ENCODE results near the gene CSNK1E. TPM values are rescaled to one million over a fixed set of nuclear protein-coding genes. Genes with fewer than 3 reads are reported as not detected.
A peak's percentile ranks its signal among the peaks of the same experiment; 100 is the strongest.

The CSNK1E gene
- total RNA-seq, 2 experiments from 2014 or later = 105 to 108 TPM

GRCh38 chr22:38282397-38282796, 34.8 kb downstream of the CSNK1E start:
- intact Hi-C loops (cut with micrococcal nuclease) = no loop called here
- H3K27me3 Mint-ChIP-seq (ENCODE audit: low read depth) = no peaks in the 10 kb centered on the region
- H3K4me1 Mint-ChIP-seq (ENCODE audit: low read depth) = no peaks in the 10 kb centered on the region
- no peak overlapping the region for H3K27ac Mint-ChIP-seq
- CTCF ChIA-PET = no interaction called here
- no peak for DNase-seq
- peaks cover 4% of the 10 kb centered on the region for H3K36me3 Mint-ChIP-seq (ENCODE audit: low read depth)
- no peaks in the 10 kb centered on the region for H3K9me3 Mint-ChIP-seq
- H3K4me3 Mint-ChIP-seq = no peak overlapping the region

GRCh38 chr22:38276166-38276565, 41.1 kb downstream of the CSNK1E start:
- CTCF ChIA-PET = interaction anchor here (0.5 kb wide), 1 partner anchor 95 kb away, joined by 3 read pairs; no protein-coding TSS in a partner anchor
- Mint-ChIP-seq H3K27me3 (ENCODE audit: low read depth) (no peaks in the 10 kb centered on the region), H3K4me3 (no peak overlapping the region), H3K27ac (no peak overlapping the region), H3K36me3 (ENCODE audit: low read depth) (no peaks in the 10 kb centered on the region), H3K9me3 (no peaks in the 10 kb centered on the region), H3K4me1 (ENCODE audit: low read depth) (peaks cover 19% of the 10 kb centered on the region)
- intact Hi-C loops (cut with micrococcal nuclease) = no loop called here
- DNase-seq = no peak

- Mint-ChIP-seq H3K27me3 (ENCODE audit: low read depth) (no peaks in the 10 kb centered on the region), H3K4me1 (ENCODE audit: low read depth) (peaks cover 41% of the 10 kb centered on the region), H3K9me3 (no peaks in the 10 kb centered on the region), H3K27ac (peak overlapping the region; percentile 88), H3K36me3 (ENCODE audit: low read depth) (no peaks in the 10 kb centered on the region), H3K4me3 (peak overlapping the region; percentile 87)
- intact Hi-C loops (cut with micrococcal nuclease) = loop anchor here (1.0 kb wide), 1 partner anchor 44 kb away; the partner anchor contains the start of gene CSNK1E
- DNase-seq = no peak
- CTCF ChIA-PET = no interaction called here
These were observed 44.0 kb downstream of the CSNK1E start for GRCh38 chr22:38273135-38273826.

DNA sequence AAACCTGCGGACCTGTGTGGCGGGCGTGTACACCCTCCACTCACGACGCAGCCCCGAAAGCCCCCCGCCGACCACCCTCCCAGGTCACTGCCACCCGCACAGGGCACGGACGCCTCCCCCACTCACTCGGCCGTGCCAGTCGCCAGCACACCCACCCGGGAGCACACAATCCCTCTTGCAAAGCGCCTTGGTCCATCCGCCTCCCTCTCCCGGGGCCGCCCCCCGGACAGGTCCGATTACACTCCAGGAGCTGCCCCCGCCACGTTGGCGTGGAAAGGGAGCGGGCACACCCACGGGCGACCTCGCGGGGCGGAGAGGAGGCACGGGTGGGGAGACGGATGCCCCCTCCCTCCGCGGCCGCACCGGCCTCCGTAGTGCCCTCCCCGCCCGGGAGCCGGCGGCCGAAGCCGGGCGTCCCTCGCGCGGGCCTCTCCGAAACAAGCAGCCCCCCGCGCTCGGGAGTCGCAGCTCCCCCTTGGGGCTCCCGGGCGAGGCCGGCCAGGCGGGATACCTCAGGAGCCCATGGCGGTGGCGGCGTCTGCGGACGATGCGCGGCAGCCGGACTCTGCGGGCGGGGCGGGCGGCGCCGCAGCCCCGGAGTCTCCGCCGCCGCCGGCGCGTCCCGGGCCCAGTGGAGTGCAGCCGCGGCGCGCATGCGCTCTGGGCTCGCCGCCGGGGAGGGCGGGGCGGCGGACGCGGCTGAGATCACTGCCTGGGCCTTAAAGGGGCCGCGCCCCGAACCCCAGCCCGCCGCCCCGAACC, 44.7 kb downstream of the CSNK1E start, which contains the start of gene TMEM184B:
TSS of gene TMEM184B (minus strand) at position 638 of the 762 bp plus-strand sequence. CDS start 25,049 bp downstream, outside the sequence.
- Mint-ChIP-seq H3K27ac (peak within 1 kb of the TSS; percentile 88), H3K27me3 (ENCODE audit: low read depth) (no peaks in the 10 kb centered on the region), H3K36me3 (ENCODE audit: low read depth) (no peaks in the 10 kb centered on the region), H3K4me1 (ENCODE audit: low read depth) (peaks cover 45% of the 10 kb centered on the region), H3K4me3 (peak within 1 kb of the TSS; percentile 87), H3K9me3 (no peaks in the 10 kb centered on the region)
- intact Hi-C loops (cut with micrococcal nuclease) = loop anchor here (1.0 kb wide), 1 partner anchor 45 kb away; the partner anchor contains the start of gene CSNK1E
- peak; percentile 74 for DNase-seq
- CTCF ChIA-PET = interaction anchor here (2.1 kb wide), 1 partner anchor 220 kb away, joined by 4 read pairs; no protein-coding TSS in a partner anchor

DNA sequence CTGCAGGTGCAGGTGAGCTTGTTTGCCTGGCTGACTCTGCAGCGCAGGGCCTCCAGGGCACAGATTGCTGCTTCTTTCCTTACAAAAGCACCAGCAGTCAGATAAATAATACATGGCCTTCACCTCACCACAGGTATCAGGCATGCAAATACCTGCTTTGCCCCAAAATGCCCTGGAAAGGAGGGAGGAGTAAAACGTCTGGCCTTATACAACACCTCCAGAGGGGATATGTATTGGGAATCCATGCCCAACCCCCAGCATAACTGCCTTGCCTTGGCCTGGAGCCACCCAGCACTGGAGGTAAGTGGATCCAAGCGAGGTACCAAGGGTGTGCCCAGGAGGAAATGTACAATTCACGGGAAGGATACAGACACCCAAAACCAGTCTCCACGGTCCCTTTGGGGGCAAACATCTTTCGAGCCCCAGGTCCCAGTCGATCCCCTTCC, 45.3 kb downstream of the CSNK1E start:
- no peaks in the 10 kb centered on the region for H3K36me3 Mint-ChIP-seq (ENCODE audit: low read depth)
- H3K9me3 Mint-ChIP-seq = no peaks in the 10 kb centered on the region
- peak overlapping the region; percentile 56 for H3K27ac Mint-ChIP-seq
- peak overlapping the region; percentile 80 for H3K4me3 Mint-ChIP-seq
- intact Hi-C loops (cut with micrococcal nuclease) = no loop called here
- CTCF ChIA-PET = interaction anchor here (0.6 to 2.1 kb wide), 3 partner anchors 135 to 220 kb away, joined by 3 to 6 read pairs (median 4); no protein-coding TSS in a partner anchor
- H3K4me1 Mint-ChIP-seq (ENCODE audit: low read depth) = peaks cover 51% of the 10 kb centered on the region
- H3K27me3 Mint-ChIP-seq (ENCODE audit: low read depth) = no peaks in the 10 kb centered on the region
- no peak for DNase-seq

DNA sequence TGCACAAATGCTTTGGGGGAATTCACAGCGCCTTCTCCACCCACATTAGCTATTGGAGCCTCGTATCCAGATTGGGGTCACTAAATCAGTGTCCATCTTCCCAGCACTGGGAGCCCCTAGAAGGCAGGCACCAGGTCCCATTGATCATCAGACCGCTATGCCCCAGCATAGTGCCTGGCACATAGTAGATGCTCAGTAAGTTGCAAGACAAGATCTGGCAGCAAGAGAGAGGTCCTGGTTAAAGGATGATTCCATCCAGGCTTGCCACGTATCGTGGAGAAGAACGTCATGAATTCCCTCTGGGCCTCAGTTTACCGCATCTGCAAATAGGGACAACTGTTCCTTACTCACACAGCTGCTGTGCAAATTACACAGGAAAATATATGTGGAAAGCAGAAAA, 46.1 kb downstream of the CSNK1E start:
- H3K27me3 Mint-ChIP-seq (ENCODE audit: low read depth) = no peaks in the 10 kb centered on the region
- H3K36me3 Mint-ChIP-seq (ENCODE audit: low read depth) = no peaks in the 10 kb centered on the region
- H3K27ac Mint-ChIP-seq = no peak overlapping the region
- intact Hi-C loops (cut with micrococcal nuclease) = no loop called here
- H3K9me3 Mint-ChIP-seq = no peaks in the 10 kb centered on the region
- CTCF ChIA-PET = interaction anchor here (0.6 to 2.1 kb wide), 3 partner anchors 134 to 219 kb away, joined by 3 to 6 read pairs (median 4); no protein-coding TSS in a partner anchor
- DNase-seq = no peak
- peak overlapping the region; percentile 80 for H3K4me3 Mint-ChIP-seq
- H3K4me1 Mint-ChIP-seq (ENCODE audit: low read depth) = peaks cover 58% of the 10 kb centered on the region

DNA sequence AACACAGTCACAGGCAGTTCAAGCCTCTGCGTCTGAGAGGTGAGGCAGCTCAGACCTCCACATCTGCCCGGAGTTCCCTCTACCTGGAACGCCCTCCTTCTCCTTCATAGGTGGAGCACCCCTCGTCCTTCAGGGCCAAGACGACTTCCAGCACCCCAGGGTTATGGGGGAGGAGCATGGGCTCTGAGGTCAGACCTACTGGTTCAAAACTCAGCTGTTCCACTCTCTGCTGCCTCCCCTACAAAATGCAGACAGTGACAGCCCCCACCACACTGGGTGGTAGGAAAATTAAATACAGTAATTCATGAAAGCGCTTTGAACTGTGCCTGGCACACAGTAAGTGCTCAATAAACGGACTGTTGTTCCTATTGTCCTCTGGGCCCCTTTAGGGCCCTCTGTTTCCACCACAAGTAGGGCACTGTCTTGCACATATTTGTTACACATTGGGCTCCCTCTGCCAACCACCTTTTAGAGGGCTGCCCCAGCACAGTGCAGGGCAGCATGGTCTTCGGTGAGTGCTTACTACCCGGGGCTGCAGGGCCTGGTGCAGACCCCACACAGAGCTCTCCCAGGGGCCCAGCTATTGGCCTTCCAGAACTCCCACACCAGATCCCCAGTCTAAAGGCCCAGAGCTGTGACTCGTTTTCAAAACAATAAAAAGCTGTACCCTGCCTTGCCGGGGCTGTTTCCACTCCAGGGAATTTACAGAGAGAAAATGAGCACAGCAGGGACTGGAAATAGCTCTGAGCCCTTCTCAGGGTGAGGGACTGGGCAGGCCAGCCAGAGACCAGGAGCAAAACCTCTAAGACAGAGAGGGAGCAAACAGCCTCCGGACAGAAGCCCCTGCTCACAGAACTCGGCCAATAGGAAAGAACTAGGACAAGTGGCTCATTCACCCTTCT, 46.9 kb downstream of the CSNK1E start:
- CTCF ChIA-PET = interaction anchor here (2.1 kb wide), 1 partner anchor 218 kb away, joined by 4 read pairs; no protein-coding TSS in a partner anchor
- intact Hi-C loops (cut with micrococcal nuclease) = no loop called here
- Mint-ChIP-seq H3K27ac (peak overlapping the region; percentile 31), H3K27me3 (ENCODE audit: low read depth) (no peaks in the 10 kb centered on the region), H3K9me3 (no peaks in the 10 kb centered on the region), H3K4me1 (ENCODE audit: low read depth) (peaks cover 60% of the 10 kb centered on the region), H3K4me3 (no peak overlapping the region), H3K36me3 (ENCODE audit: low read depth) (no peaks in the 10 kb centered on the region)
- DNase-seq = no peak

DNA sequence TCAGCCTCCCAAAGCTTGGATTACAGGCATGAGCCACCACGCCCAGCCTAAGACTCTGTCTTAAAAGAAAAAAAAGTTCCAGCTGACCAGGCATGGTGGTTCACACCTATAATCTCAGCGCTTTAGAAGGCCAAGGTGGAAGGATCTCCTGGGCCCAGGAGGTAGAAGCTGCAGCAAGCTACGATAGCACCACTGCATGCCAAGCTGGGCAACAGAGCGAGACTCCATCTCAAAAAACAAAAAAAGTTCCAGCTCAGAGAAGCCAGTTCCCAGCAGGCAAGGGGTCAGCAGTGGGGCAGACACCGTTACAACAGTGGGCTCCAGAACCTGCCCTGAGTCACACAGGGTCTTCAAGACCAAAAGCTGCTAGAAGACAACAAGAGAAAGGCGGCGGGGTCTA, 47.8 kb downstream of the CSNK1E start:
- Mint-ChIP-seq H3K4me1 (ENCODE audit: low read depth) (peaks cover 59% of the 10 kb centered on the region), H3K9me3 (no peaks in the 10 kb centered on the region), H3K27ac (peak overlapping the region; percentile 31), H3K4me3 (no peak overlapping the region), H3K27me3 (ENCODE audit: low read depth) (no peaks in the 10 kb centered on the region), H3K36me3 (ENCODE audit: low read depth) (no peaks in the 10 kb centered on the region)
- intact Hi-C loops (cut with micrococcal nuclease) = no loop called here
- CTCF ChIA-PET = no interaction called here
- DNase-seq = no peak

DNA sequence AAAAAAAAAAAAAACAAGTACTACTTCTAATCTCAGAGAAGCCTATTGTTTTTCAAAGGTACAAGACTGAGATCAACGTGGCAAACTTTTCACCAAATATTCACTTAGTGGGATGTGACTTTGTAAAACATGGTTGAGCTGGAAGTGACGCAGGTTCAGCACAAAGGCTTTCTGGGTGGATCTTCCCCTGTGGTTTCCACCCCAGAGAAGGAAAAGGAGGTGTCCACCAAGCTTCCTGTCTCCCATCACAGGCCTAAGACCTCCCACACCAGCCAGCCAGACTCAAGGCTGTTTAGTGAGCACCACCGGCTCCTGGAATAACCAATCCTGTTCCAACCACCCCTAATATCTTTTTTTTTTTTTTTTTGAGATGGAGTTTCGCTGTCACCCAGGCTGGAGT, 50.1 kb downstream of the CSNK1E start:
- Mint-ChIP-seq H3K4me3 (peak overlapping the region; percentile 32), H3K27ac (peak overlapping the region; percentile 87), H3K36me3 (ENCODE audit: low read depth) (no peaks in the 10 kb centered on the region), H3K9me3 (no peaks in the 10 kb centered on the region), H3K4me1 (ENCODE audit: low read depth) (peaks cover 53% of the 10 kb centered on the region), H3K27me3 (ENCODE audit: low read depth) (no peaks in the 10 kb centered on the region)
- DNase-seq = peak; percentile 76
- intact Hi-C loops (cut with micrococcal nuclease) = no loop called here
- CTCF ChIA-PET = interaction anchor here (0.6 to 1.2 kb wide), 7 partner anchors 11 to 198 kb away, joined by 3 to 4 read pairs (median 3); no protein-coding TSS in a partner anchor

- no peaks in the 10 kb centered on the region for H3K36me3 Mint-ChIP-seq (ENCODE audit: low read depth)
- H3K4me3 Mint-ChIP-seq = no peak overlapping the region
- DNase-seq = no peak
- H3K27ac Mint-ChIP-seq = peak overlapping the region; percentile 87
- no peaks in the 10 kb centered on the region for H3K9me3 Mint-ChIP-seq
- peaks cover 55% of the 10 kb centered on the region for H3K4me1 Mint-ChIP-seq (ENCODE audit: low read depth)
- intact Hi-C loops (cut with micrococcal nuclease) = no loop called here
- CTCF ChIA-PET = interaction anchor here (0.8 to 1.2 kb wide), 2 partner anchors 86 to 197 kb away, joined by 3 read pairs; no protein-coding TSS in a partner anchor
- H3K27me3 Mint-ChIP-seq (ENCODE audit: low read depth) = no peaks in the 10 kb centered on the region
These were observed 51.1 kb downstream of the CSNK1E start for GRCh38 chr22:38266120-38266519.

DNA sequence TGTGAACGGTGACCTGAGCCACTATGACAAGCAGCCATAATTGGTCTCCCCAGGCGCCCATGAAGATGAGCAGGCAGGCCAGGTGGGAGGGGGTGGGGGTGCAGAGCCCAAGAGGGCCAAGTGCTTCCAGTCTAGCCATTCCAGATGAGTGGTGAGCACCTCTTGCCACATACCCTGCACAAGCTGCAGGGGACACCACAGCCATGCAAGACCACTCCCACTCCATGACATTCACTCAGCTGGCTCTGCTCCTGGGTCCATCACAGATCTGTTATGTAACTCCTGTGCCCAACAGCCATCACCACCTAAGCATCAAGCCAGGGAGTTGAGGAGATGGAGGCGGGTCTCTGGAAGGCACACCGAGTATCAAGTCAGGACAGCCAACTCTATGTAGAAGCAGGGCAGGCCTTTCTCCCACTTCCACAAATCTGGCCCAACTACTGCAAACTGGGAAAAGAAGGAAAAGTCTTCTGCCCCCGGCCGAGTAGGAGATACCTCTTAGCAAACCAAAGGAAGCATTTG, 52.9 kb downstream of the CSNK1E start:
- Mint-ChIP-seq H3K9me3 (no peaks in the 10 kb centered on the region), H3K27ac (no peak overlapping the region), H3K4me1 (ENCODE audit: low read depth) (peaks cover 45% of the 10 kb centered on the region), H3K4me3 (no peak overlapping the region), H3K36me3 (ENCODE audit: low read depth) (no peaks in the 10 kb centered on the region), H3K27me3 (ENCODE audit: low read depth) (no peaks in the 10 kb centered on the region)
- no peak for DNase-seq
- intact Hi-C loops (cut with micrococcal nuclease) = no loop called here
- CTCF ChIA-PET = interaction anchor here (1.5 kb wide), 1 partner anchor 213 kb away, joined by 4 read pairs; no protein-coding TSS in a partner anchor

Data from activated naive CD4-positive, alpha-beta T cell treated with anti-CD3 and anti-CD28 coated beads for 36 hours (primary cell).